ENCODE measurements around the gene VAV1. TPM values are rescaled to one million over a fixed set of nuclear protein-coding genes. Genes with fewer than 3 reads are reported as not detected.
"Not testable (repeated sequence)": the region's sequence is repeated elsewhere in the genome, so short reads cannot be mapped to it uniquely, and the experiment has no call there.

VAV1 gene
- total RNA-seq, 1 donor from 2014 or later, result 36.2 TPM

DNA sequence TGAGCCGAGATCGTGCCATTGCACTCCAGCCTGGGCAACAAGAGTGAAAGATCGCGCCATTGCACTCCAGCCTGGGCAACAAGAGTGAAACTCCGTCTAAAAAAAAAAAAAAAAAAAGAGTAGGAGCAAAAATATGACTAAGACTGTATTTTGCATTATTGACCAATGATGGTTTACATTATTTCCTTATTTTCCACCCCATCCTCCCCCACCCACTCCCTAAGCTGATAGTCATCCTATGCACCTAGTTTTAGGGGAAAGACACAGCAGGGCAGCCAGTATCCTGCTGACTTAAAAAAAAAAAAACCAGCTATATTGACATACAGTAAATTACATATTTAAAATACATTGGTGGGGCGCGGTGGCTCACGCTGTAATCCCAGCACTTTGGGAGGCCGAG is 25.1 kb downstream of the VAV1 start:
- DNase-seq, result no peak
- peaks cover 24% of the 10 kb centered on the region for H3K4me1 ChIP-seq
- intact Hi-C loops (cut with DNase I), result no loop called here

DNA sequence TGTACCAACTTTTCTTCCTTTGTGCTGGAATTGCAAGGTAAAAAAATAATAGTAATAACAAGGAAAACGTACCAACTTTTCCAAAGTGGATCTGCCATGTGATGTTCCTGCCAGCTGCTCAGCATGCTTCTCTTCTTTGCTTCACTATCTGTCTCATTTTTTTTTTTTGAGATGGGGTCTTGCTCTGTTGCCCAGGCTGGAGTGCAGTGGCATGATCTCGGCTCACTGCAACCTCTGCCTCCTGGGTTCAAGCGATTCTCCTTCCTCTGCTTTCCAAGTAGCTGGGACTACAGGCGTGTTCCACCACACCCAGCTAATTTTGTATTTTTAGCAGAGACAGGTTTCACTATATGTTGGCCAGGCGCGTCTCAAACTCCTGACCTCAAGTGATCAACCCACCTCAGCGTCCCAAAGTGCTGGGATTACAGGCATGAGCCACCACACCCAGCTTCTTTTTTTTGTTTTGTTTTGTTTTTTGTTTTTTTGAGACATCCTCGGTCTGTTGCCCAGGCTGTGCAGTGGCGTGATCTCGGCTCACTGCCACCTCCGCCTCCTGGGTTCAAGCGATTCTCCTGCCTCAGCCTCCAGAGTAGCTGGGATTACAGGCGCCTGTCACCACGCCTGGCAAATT is 27.8 kb downstream of the VAV1 start:
- H3K27ac ChIP-seq; H3K4me3 ChIP-seq; DNase-seq; ATAC-seq; intact Hi-C loops (cut with DNase I); H3K9me3 ChIP-seq; H3K27me3 ChIP-seq (ENCODE audit: low read depth); H3K36me3 ChIP-seq: not testable (repeated sequence)
- H3K4me1 ChIP-seq, result peaks cover 36% of the 10 kb centered on the region

More for the DNA sequence above, 25.1 kb downstream of the VAV1 start:
- no peaks in the 10 kb centered on the region for H3K36me3 ChIP-seq
- no peak overlapping the region for H3K4me3 ChIP-seq
- no peak for ATAC-seq
- TF ChIP-seq, protein P1, sequence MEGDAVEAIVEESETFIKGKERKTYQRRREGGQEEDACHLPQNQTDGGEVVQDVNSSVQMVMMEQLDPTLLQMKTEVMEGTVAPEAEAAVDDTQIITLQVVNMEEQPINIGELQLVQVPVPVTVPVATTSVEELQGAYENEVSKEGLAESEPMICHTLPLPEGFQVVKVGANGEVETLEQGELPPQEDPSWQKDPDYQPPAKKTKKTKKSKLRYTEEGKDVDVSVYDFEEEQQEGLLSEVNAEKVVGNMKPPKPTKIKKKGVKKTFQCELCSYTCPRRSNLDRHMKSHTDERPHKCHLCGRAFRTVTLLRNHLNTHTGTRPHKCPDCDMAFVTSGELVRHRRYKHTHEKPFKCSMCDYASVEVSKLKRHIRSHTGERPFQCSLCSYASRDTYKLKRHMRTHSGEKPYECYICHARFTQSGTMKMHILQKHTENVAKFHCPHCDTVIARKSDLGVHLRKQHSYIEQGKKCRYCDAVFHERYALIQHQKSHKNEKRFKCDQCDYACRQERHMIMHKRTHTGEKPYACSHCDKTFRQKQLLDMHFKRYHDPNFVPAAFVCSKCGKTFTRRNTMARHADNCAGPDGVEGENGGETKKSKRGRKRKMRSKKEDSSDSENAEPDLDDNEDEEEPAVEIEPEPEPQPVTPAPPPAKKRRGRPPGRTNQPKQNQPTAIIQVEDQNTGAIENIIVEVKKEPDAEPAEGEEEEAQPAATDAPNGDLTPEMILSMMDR (IDR thresholded peaks at IDR 0.05), result no peak
- H3K27ac ChIP-seq, result no peak overlapping the region
- no peaks in the 10 kb centered on the region for H3K9me3 ChIP-seq
- H3K27me3 ChIP-seq (ENCODE audit: low read depth), result no peaks in the 10 kb centered on the region

DNA sequence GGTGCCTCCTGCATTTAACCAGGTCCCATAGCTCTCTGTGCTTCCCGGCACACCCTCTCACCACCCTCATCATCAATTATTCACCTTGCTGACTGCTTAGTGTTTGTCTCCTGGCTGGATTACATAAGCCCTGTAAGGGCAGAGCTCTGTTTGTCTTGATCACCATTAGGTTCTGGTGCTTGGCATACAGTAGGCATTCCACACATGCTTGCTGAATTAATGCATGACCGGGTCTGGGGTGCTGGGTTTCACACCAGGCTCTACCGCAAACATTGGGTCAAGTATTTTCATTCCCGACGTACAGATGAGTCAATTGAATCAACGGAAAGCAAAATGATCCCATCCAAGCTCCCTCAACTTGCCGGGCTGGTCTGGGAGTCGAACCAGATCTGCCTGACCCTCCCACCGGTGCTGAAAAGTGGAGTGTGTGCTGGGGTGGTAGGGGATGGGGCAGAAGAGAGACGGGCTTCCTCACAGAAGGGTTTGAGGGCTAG is 28.5 kb downstream of the VAV1 start:
- TF ChIP-seq, protein P1 (IDR thresholded peaks at IDR 0.05), result no peak
- H3K9me3 ChIP-seq, result no peaks in the 10 kb centered on the region
- H3K4me1 ChIP-seq, result peaks cover 36% of the 10 kb centered on the region
- peak; percentile 24 to 25 for ATAC-seq
- H3K36me3 ChIP-seq, result no peaks in the 10 kb centered on the region
- DNase-seq, result no peak
- H3K27ac ChIP-seq, result peak overlapping the region; percentile 60
- H3K27me3 ChIP-seq (ENCODE audit: low read depth), result no peaks in the 10 kb centered on the region
- intact Hi-C loops (cut with DNase I), result no loop called here
- H3K4me3 ChIP-seq, result peak overlapping the region; percentile 46

DNA sequence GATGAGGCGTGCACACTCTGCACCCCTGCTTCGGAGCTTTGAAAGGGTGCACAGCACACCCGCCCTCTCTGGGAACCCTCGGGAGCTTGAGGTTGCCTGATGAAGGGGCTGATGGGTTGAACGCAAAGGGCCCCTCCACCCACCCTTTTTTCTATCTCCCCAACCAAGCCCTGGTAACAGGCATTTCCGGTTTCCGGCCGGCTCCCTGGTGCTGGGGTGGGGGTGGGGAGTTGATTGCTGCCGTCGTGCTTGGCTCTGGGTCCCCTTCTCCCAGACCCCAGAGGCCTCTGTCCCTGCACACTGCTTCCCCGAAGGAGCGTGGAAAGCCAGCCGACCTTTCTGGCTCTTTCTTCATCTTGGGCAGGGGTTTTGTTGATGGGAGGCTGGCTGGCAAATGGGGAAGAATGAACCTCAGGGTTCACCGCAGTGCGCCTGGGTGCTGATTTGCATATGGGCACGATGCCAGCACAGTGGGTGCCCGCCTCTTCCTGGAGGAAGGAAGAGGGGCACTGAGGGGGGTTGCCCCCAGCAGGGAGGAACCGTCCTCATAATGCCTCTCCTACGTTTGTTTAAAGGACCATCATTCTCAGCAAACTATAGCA is 29.1 kb downstream of the VAV1 start:
- ATAC-seq, result peak; percentile 79 to 89
- intact Hi-C loops (cut with DNase I), result no loop called here
- peaks cover 33% of the 10 kb centered on the region for H3K4me1 ChIP-seq
- H3K36me3 ChIP-seq, result no peaks in the 10 kb centered on the region
- no peaks in the 10 kb centered on the region for H3K27me3 ChIP-seq (ENCODE audit: low read depth)
- DNase-seq, result peak; percentile 89
- TF ChIP-seq, protein P1 (IDR thresholded peaks at IDR 0.05), result no peak
- H3K27ac ChIP-seq, result peak overlapping the region; percentile 60
- H3K4me3 ChIP-seq, result peak overlapping the region; percentile 46
- H3K9me3 ChIP-seq, result no peaks in the 10 kb centered on the region

DNA sequence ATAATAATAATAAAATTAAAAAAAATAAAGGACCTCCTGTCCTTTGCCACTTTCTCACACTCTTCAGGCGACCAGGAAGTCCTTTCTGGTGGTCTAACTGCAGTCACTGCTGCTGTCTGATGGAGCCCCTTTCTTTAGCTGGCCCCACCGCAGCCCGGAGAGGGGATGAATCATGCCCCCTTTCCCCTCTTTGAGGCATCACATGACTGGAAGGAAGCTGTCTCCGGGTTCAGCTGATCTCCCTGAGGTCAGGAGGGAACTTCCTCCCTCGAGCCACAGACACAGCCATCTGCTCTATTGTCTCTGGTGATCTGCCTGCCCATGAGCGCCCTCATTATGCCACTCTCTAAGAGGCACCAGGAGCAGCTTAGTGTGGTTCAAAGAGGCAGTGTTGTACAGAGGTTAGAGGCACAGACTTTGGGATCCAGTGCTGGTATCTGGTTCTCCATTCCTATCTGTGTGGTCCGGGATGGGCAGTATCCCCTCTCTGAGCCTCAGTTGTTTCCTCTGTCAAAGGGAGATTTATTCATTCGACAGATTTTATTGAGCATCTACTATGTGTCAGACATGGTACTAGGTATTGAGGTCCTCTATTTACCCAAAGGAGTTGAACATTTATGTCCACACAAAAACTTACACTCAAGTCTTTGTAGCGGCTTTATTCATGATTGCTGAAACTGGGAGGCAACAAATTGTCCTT is 30.0 kb downstream of the VAV1 start:
- Histone ChIP-seq H3K4me3 (peak overlapping the region; percentile 46), H3K4me1 (peaks cover 31% of the 10 kb centered on the region), H3K36me3 (no peaks in the 10 kb centered on the region), H3K27ac (peak overlapping the region; percentile 60), H3K27me3 (ENCODE audit: low read depth) (no peaks in the 10 kb centered on the region), H3K9me3 (no peaks in the 10 kb centered on the region)
- TF ChIP-seq, protein P1 (IDR thresholded peaks at IDR 0.05), result no peak
- peak; percentile 76 for DNase-seq
- intact Hi-C loops (cut with DNase I), result no loop called here
- ATAC-seq, result peak; percentile 80 to 90

DNA sequence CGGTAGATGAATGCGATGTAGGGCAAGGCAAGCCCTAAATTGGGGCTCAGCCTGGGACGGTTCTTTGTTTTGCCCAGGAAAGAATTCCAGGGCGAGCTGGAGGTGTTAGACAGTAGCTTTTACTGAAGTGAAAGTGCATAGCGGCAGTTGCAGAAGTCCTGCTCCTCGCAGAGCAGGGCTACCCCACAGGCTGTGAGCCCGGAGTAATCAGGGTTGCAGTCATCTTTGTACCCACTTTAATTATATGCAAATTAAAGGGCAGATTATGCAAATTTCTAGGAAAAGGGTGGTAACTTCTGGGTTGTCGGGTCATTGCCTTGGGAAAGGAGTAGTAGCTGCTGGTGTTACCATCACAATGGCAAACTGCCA is 30.5 kb downstream of the VAV1 start:
- ATAC-seq (peak; percentile 28 to 35), DNase-seq (no peak)
- TF ChIP-seq, protein P1 (IDR thresholded peaks at IDR 0.05), result no peak
- Histone ChIP-seq H3K4me3 (peak overlapping the region; percentile 46), H3K36me3 (no peaks in the 10 kb centered on the region), H3K4me1 (peaks cover 31% of the 10 kb centered on the region), H3K27ac (peak overlapping the region; percentile 60), H3K9me3 (no peaks in the 10 kb centered on the region), H3K27me3 (ENCODE audit: low read depth) (no peaks in the 10 kb centered on the region)
- intact Hi-C loops (cut with DNase I), result no loop called here

Measured in lower lobe of right lung (tissue), 2 donors.